DND-41 (cell line): ENCODE results near the gene FAT1.

Source experiments
- ATAC-seq: fragments of 200-7000 bp; cut with Tn5 transposase; 3 replicates; pipeline ENCODE4 v1.9.1; 2021; ENCODE audit warnings: low read depth; ENCODE audit not compliant: insufficient read depth
- DNase-seq: peaks from one replicate; pipeline ENCODE4 v3.0.0-alpha.2; 2020
- H2AFZ ChIP-seq: 2 replicates; pipeline ENCODE4 v1.6.0; 2012; ENCODE audit warnings: low read depth, low read length
- H3K27ac ChIP-seq: 2 replicates; pipeline ENCODE4 v1.5.1; 2012; ENCODE audit warnings: low read length, inconsistent platforms
- H3K27me3 ChIP-seq: fragments of 200-600 bp; sonication (generic); 2 replicates; pipeline ENCODE4 v1.6.0; 2012; ENCODE audit warnings: low read length, mild to moderate bottlenecking, inconsistent platforms; ENCODE audit not compliant: insufficient read depth, poor library complexity
- H3K36me3 ChIP-seq: 2 replicates; pipeline ENCODE4 v1.5.1; 2012; ENCODE audit warnings: low read length, inconsistent platforms; ENCODE audit not compliant: insufficient read depth
- H3K4me1 ChIP-seq: 2 replicates; pipeline ENCODE4 v1.5.1; 2012; ENCODE audit warnings: mild to moderate bottlenecking, low read length; ENCODE audit not compliant: insufficient read depth
- H3K4me2 ChIP-seq: 2 replicates; pipeline ENCODE4 v1.6.0; 2012; ENCODE audit warnings: mild to moderate bottlenecking, moderate library complexity, low read length, inconsistent platforms; ENCODE audit not compliant: insufficient read depth
- H3K4me3 ChIP-seq, 2 experiments: fragments of 200-600 bp in 1 of 2; shearing (Covaris generic) in 1 of 2; 2 replicates each; pipeline ENCODE4 v1.5.1; 2012 to 2016; ENCODE audit warnings: inconsistent platforms in 2 of 2, low read length in 2 of 2, mild to moderate bottlenecking in 2 of 2, low read depth in 1 of 2, moderate library complexity in 1 of 2
- H3K79me2 ChIP-seq: 2 replicates; pipeline ENCODE4 v1.6.0; 2012; ENCODE audit warnings: low read length, inconsistent platforms; ENCODE audit not compliant: insufficient read depth
- H3K9ac ChIP-seq: 2 replicates; pipeline ENCODE4 v1.6.0; 2012; ENCODE audit warnings: low read depth, mild to moderate bottlenecking, inconsistent platforms, low read length, moderate library complexity
- H3K9me3 ChIP-seq: 2 replicates; pipeline ENCODE4 v1.5.1; 2012; ENCODE audit warnings: low read length, moderate library complexity, mild to moderate bottlenecking, inconsistent platforms; ENCODE audit not compliant: insufficient read depth, severe bottlenecking
- H4K20me1 ChIP-seq: 2 replicates; pipeline ENCODE4 v1.6.0; 2012; ENCODE audit warnings: low read length; ENCODE audit not compliant: insufficient read depth
- CTCF ChIP-seq: IDR thresholded peaks from 2 replicates; pipeline ENCODE4 v1.5.1; 2012; ENCODE audit warnings: borderline replicate concordance, low read length, moderate library complexity, mild to moderate bottlenecking; ENCODE audit not compliant: poor library complexity, severe bottlenecking; ENCODE audit errors: extremely low read depth
- EZH2 ChIP-seq: IDR thresholded peaks from 3 replicates; pipeline ENCODE4 v1.6.1; 2012; ENCODE audit warnings: borderline replicate concordance, low read depth, mild to moderate bottlenecking, moderate library complexity, low read length, inconsistent platforms; ENCODE audit not compliant: severe bottlenecking

The FAT1 gene

GRCh38 chr4:186599483-186599882 is 124.2 kb downstream of the FAT1 start:
- no peak for ATAC-seq
- TF ChIP-seq EZH2 (no peak), CTCF (no peak)
- no peak overlapping the region for H3K4me2 ChIP-seq
- H3K27ac ChIP-seq, result no peak overlapping the region
- H2AFZ ChIP-seq, result no peak overlapping the region
- no peak overlapping the region for H3K4me3 ChIP-seq
- no peaks in the 10 kb centered on the region for H4K20me1 ChIP-seq
- no peak for DNase-seq
- H3K27me3 ChIP-seq, result no peaks in the 10 kb centered on the region
- H3K9me3 ChIP-seq, result no peaks in the 10 kb centered on the region
- no peak overlapping the region for H3K9ac ChIP-seq
- no peaks in the 10 kb centered on the region for H3K36me3 ChIP-seq
- H3K79me2 ChIP-seq, result no peaks in the 10 kb centered on the region
- no peaks in the 10 kb centered on the region for H3K4me1 ChIP-seq

- Histone ChIP-seq H3K4me1 (no peaks in the 10 kb centered on the region), H3K4me3 (no peak overlapping the region), H3K27ac (no peak overlapping the region), H3K79me2 (no peaks in the 10 kb centered on the region), H3K9ac (no peak overlapping the region), H3K9me3 (no peaks in the 10 kb centered on the region), H3K36me3 (no peaks in the 10 kb centered on the region), H3K27me3 (no peaks in the 10 kb centered on the region), H2AFZ (no peak overlapping the region), H3K4me2 (no peak overlapping the region), H4K20me1 (no peaks in the 10 kb centered on the region)
- DNase-seq (peak; percentile 19), ATAC-seq (peak; percentile 44; the same call in 1 of the 3 replicates)
- TF ChIP-seq EZH2 (no peak), CTCF (no peak)
Measured at GRCh38 chr4:186598686-186599085, 125.0 kb downstream of the FAT1 start.

GRCh38 chr4:186596850-186597390 is 126.7 kb downstream of the FAT1 start:
- Histone ChIP-seq H3K27me3 (no peaks in the 10 kb centered on the region), H3K36me3 (no peaks in the 10 kb centered on the region), H3K79me2 (no peaks in the 10 kb centered on the region), H3K4me2 (no peak overlapping the region), H3K27ac (no peak overlapping the region), H3K4me1 (no peaks in the 10 kb centered on the region), H4K20me1 (no peaks in the 10 kb centered on the region), H3K9me3 (no peaks in the 10 kb centered on the region), H2AFZ (no peak overlapping the region), H3K4me3 (no peak overlapping the region), H3K9ac (no peak overlapping the region)
- TF ChIP-seq CTCF (no peak), EZH2 (no peak)
- DNase-seq (no peak), ATAC-seq (no peak)

- H3K9ac ChIP-seq, result no peak overlapping the region
- H3K4me3 ChIP-seq, result no peak overlapping the region
- H2AFZ ChIP-seq, result no peak overlapping the region
- H4K20me1 ChIP-seq, result no peaks in the 10 kb centered on the region
- no peak overlapping the region for H3K27ac ChIP-seq
- DNase-seq, result no peak
- no peaks in the 10 kb centered on the region for H3K27me3 ChIP-seq
- ATAC-seq, result no peak
- no peak overlapping the region for H3K4me2 ChIP-seq
- no peaks in the 10 kb centered on the region for H3K9me3 ChIP-seq
- H3K4me1 ChIP-seq, result no peaks in the 10 kb centered on the region
- no peaks in the 10 kb centered on the region for H3K79me2 ChIP-seq
- no peaks in the 10 kb centered on the region for H3K36me3 ChIP-seq
- TF ChIP-seq CTCF, result no peak
- no peak for TF ChIP-seq EZH2
Measured at GRCh38 chr4:186596346-186596745, 127.3 kb downstream of the FAT1 start.
